Left cardiac atrium (tissue), 4 donors: ENCODE measurements around the gene EIF3J. TPM values are rescaled to one million over a fixed set of nuclear protein-coding genes. Genes with fewer than 3 reads are reported as not detected.
"Not testable (repeated sequence)": the region's sequence is repeated elsewhere in the genome, so short reads cannot be mapped to it uniquely, and the experiment has no call there.

Source experiments
- ATAC-seq, 2 donors: fragments of 200-7000 bp; cut with Tn5 transposase; one replicate each; pipeline ENCODE4 v1.9.1; 2020; ENCODE audit warnings: mild to moderate bottlenecking in 2 of 2, moderate library complexity in 2 of 2
- DNase-seq: peaks from one replicate; pipeline ENCODE4 v3.0.0-alpha.2; 2020
- intact Hi-C, 2 donors: fragments of 100-400 bp; cut with DNase I; formaldehyde crosslinking; loops; one replicate each; pipeline versions ENCODE4 v1.14.1 to v1.15.1; 2022 to 2023
- total RNA-seq, 2 donors: library from RNA; stranded (reverse); fragmentation: NEBNext Ultra II Directional; extraction: Animal tissue kit (Norgen Biotek cat#: 25700); gene quantifications; one replicate each; pipeline ENCODE4 v1.2.1, GENCODE V29; 2021
- donor health status: DM: no; HTN: yes; CAD: no.
- donor health status: DM: no; HTN: yes; CAD: no; lungs with severe emphysema.
- donor health status: DM: yes; HTN: yes; CAD: no.
- donor health status: Dilated cardiomyopathy.

Gene EIF3J
- total RNA-seq, 2 donors from 2014 or later, result 59.3 to 77.0 TPM

- ATAC-seq, result no peak
- intact Hi-C loops, result no loop called here
- no peak for DNase-seq
These were observed 841 bp downstream of the EIF3J start for GRCh38 chr15:44537735-44538240.

- intact Hi-C loops, result no loop called here
- ATAC-seq (no peak), DNase-seq (no peak)
These were observed 4.5 kb downstream of the EIF3J start for GRCh38 chr15:44541282-44541958.

- ATAC-seq (no peak), DNase-seq (no peak)
- intact Hi-C loops, result no loop called here
These were observed 5.6 kb downstream of the EIF3J start for GRCh38 chr15:44542596-44542995.

GRCh38 chr15:44544745-44545144 lies 7.8 kb downstream of the EIF3J start:
- intact Hi-C loops, ATAC-seq, DNase-seq: not testable (repeated sequence)

DNA sequence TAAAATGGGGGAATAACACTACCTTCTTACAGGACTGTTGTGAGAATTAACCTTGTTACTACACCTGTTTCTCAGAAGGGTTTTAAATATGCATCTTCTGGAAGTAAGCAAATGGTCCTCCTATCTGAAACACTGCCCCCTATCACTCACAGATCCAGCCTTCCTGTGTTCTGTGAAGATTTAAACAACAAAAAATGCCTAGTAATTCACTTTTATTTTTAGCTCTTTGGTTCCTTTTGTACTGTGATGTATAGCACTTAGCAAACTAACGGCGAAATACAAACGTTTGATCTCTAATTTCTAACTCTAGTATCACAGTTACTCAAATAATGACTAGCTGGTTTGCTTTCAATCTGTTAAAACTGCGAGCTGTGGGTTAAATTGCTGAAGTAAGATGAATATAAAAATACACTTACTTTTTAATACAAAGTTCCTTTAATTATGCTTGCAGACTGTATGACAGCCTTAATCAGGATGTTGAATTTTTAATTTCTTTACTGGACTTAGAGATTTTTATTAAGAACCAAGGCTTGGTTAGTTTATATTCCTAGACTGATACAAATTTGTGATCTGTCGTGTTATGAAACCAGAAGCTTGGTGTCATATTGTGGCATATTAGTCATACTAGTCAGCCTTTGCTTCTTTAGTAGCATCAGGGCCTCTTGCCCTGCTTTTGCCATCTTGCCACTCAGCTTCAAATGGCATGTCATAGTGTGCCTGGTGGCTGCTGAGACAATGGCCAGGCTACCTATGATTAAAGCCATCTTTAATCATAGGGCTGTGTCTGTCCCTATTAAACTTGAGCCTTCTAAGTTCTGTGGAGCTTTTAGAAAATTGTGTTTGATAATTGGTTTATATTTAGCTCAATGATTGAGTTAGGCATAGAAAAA lies 9.2 kb downstream of the EIF3J start:
- DNase-seq (no peak), ATAC-seq (peak; percentile 62 to 68)
- intact Hi-C loops, result no loop called here

- ATAC-seq, intact Hi-C loops, DNase-seq: not testable (repeated sequence)
These were observed 12.2 kb downstream of the EIF3J start for GRCh38 chr15:44549152-44549551.

- intact Hi-C loops, result no loop called here
- no peak for DNase-seq
- ATAC-seq, result no peak
These were observed 13.3 kb downstream of the EIF3J start for GRCh38 chr15:44550256-44550655.

GRCh38 chr15:44550734-44551133 lies 13.8 kb downstream of the EIF3J start:
- ATAC-seq (no peak), DNase-seq (no peak)
- intact Hi-C loops, result no loop called here

GRCh38 chr15:44554934-44555723 lies 18.2 kb downstream of the EIF3J start:
- DNase-seq, result no peak
- intact Hi-C loops, result no loop called here
- peak; percentile 60 to 77 for ATAC-seq

GRCh38 chr15:44560926-44561325 lies 24.0 kb downstream of the EIF3J start:
- ATAC-seq, intact Hi-C loops, DNase-seq: not testable (repeated sequence)

DNA sequence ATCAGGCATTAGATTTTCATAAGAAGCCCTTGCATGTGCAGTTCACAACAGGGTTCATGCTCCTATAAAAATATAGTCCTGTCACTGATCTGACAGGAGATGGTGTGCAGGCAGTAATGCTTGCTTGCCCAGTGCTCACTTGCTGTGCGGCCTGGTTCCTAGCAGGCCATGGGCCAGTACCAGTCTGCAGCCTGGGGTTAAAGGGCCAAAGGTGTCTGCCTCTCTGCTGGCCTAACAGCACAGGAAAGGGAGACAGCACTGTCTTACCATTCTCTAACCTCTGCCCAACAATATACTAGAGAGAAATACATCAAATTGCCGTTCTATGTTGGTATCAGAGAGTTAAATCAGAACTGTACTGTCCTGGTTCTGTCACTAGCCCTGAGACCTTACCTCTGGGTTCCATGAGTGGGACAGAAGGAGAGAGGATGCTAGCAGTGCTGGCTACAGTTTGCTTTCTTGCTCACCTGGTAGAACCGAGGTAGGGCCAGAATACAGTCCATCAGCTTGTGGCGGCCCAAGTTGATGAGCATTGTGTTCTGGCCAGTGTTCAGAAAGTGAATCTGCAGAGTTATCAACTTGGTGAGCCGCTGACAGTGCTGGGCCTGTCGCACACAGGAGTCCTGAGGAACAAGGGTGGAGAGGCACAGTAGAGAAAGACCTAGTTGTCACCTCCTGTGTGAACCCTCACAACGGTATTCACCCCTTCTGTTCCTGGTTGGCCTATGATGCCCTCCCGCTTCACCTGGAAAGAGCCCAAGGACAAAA lies 28.6 kb downstream of the EIF3J start:
- intact Hi-C loops, result no loop called here
- DNase-seq, result no peak
- ATAC-seq, result no peak

GRCh38 chr15:44566155-44566540 lies 29.2 kb downstream of the EIF3J start:
- DNase-seq (no peak), ATAC-seq (no peak)
- intact Hi-C loops, result no loop called here

- intact Hi-C loops, result no loop called here
- ATAC-seq (no peak), DNase-seq (no peak)
These were observed 31.4 kb downstream of the EIF3J start for GRCh38 chr15:44568338-44568737.

DNA sequence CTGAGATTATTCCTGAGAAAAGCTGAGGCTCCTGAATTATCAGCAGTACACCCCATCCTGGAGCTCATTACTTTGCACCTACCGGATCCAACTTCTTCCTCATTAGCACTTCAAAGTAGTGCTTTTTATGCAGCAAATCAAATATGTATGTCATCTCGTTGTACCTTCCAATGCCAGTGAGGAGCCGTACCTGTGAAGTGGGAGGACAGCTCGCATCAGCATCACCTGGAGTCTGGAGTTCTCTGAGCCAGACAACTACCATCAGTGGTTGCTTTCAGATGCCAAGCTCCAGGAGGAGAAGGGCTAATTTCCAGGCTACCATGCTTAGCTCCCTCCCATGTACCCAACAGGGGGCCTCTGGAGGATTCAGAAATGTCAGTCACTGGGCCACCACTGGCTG lies 32.4 kb downstream of the EIF3J start:
- no peak for ATAC-seq
- intact Hi-C loops, result no loop called here
- DNase-seq, result no peak

DNA sequence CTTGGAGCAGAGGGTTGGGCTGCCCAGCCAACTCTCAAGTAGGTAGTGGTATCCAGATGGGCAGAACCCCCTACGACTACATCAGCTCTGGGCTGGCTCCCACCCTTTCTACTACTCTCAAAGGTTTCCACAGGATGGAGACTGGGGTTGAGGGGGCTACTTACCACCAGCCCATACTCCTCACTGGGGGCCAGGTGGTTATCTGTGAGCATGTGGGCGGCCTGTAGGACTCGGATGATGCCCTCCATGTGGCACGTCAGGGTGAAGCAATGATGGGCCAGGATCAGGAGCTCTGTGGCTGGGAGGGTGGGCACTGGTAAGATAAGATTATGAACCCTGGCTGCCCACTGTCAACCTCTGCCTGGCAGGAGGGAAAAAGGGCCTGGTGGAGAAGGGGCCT lies 33.4 kb downstream of the EIF3J start:
- intact Hi-C loops, result no loop called here
- ATAC-seq, result no peak
- DNase-seq, result no peak

DNA sequence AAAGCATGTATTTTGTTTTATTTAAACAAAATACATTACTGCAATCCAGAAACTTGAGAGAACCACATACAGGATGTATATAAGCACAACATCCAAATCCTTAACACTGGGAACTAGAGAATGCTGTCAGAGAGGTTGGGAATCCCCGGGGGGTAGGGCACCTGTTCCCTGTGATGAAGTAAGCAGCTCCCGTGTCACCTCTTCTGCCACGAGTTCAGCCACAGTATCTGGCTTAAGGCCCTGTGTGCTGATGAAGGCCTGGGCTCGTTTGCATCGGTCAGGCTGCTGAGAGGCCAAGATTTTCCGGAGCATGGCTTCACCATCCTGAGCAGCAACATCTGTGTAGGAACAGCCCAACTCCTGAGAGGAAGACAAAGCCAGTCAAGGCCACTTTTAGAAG lies 36.4 kb downstream of the EIF3J start:
- intact Hi-C loops, result no loop called here
- DNase-seq (no peak), ATAC-seq (no peak)

DNA sequence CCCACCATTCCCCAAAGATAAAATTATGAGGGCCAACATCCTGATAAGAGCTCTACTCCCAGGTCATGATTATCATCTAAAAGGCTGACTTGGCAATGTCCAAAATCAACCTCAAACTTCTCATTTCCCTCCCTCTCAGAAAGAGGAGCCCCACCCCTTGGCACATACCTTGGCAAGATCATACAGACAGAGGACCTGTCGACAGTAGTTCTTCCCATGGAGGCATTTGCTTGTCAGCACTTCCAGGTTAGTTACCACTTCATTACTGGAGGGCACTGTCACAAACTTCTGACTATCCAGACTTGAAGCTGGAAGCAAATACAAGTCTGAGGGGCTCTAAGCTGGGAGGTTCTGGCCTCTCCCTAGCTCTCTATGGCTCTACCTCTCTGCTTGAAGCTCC lies 37.8 kb downstream of the EIF3J start:
- ATAC-seq, result peak in 1 of 2 donors; percentile 50
- no peak for DNase-seq
- intact Hi-C loops, result no loop called here

DNA sequence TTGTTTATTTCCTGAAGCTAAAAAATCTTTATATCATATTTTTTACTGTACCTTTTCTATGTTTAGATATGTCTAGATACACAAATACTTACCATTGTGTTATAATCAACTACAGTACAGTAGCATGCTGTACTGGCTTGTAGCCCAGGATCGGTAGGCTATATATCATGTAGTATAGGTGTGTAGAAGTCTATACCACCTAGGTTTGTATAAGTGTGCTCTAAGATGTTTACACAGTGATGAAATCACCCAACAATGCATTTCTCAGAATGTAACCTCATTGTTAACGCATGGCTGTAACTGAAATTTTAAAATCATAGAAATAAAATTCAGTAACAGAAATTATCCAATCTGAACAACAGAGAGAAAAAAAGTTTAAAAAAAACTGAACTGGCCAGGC lies 43.2 kb downstream of the EIF3J start:
- DNase-seq, result no peak
- no peak for ATAC-seq
- intact Hi-C loops, result loop anchor here in 1 of 2 donors (10.0 kb wide), 1 partner anchor 155 kb away; the partner anchor contains the start of gene TRIM69
